Testis (tissue), 2 donors: Measurements from ENCODE around the gene ISX.

ENCODE experiments used
- CTCF ChIP-seq, 3 experiments: fragments of 450-650 bp in 2 of 3; fragments of 200-600 bp in 1 of 3; sonication (generic) in 1 of 3; IDR thresholded peaks; one replicate each; pipeline ENCODE4 v1.5.1; 2016 to 2019; ENCODE audit warnings: antibody characterized with exemption in 3 of 3, mild to moderate bottlenecking in 2 of 3, moderate library complexity in 1 of 3
- POLR2A ChIP-seq: fragments of 450-650 bp; IDR thresholded peaks from one replicate; pipeline ENCODE4 v1.6.1; 2017; ENCODE audit warnings: antibody characterized with exemption, mild to moderate bottlenecking, moderate library complexity

GRCh38 chr22:35016909-35017308 is 49.0 kb upstream of the ISX start:
- TF ChIP-seq POLR2A (no peak), CTCF (IDR thresholded peaks at IDR 0.05) (no peak)
